Mesothelial cell of epicardium (in vitro differentiated cells): Measurements from ENCODE around the gene TAOK2. TPM values are rescaled to one million over a fixed set of nuclear protein-coding genes. Genes with fewer than 3 reads are reported as not detected.

Experiments used
- DNase-seq, 2 experiments: peaks; one replicate each; pipeline ENCODE4 v3.0.0; 2021; ENCODE audit warnings: low spot score in 2 of 2; ENCODE audit not compliant: unreplicated experiment in 2 of 2
- H3K27ac Mint-ChIP-seq: 2 replicates; pipeline ENCODE4 v1.8.0; 2021; ENCODE audit warnings: mixed read lengths
- H3K27me3 Mint-ChIP-seq: 2 replicates; pipeline ENCODE4 v1.8.0; 2021; ENCODE audit warnings: low read depth, mixed read lengths
- H3K36me3 Mint-ChIP-seq: 2 replicates; pipeline ENCODE4 v1.8.0; 2021; ENCODE audit warnings: mixed read lengths
- H3K4me1 Mint-ChIP-seq: 2 replicates; pipeline ENCODE4 v1.8.0; 2021; ENCODE audit warnings: mixed read lengths
- H3K4me3 Mint-ChIP-seq: 2 replicates; pipeline ENCODE4 v1.8.0; 2021; ENCODE audit warnings: mild to moderate bottlenecking, moderate library complexity, mixed read lengths
- H3K9me3 Mint-ChIP-seq: 2 replicates; pipeline ENCODE4 v1.8.0; 2021; ENCODE audit warnings: mixed read lengths
- CTCF ChIP-seq: fragments of 200-600 bp; sonication (generic); IDR thresholded peaks from one replicate; pipeline ENCODE4 v1.5.0; 2021; ENCODE audit warnings: antibody characterized with exemption; ENCODE audit not compliant: unreplicated experiment
- total RNA-seq: library from RNA; stranded (reverse); gene quantifications from 3 replicates; pipeline ENCODE4 v1.2.1, GENCODE V29; 2021

The TAOK2 gene
- total RNA-seq, 1 donor from 2014 or later: 51.3 TPM

DNA sequence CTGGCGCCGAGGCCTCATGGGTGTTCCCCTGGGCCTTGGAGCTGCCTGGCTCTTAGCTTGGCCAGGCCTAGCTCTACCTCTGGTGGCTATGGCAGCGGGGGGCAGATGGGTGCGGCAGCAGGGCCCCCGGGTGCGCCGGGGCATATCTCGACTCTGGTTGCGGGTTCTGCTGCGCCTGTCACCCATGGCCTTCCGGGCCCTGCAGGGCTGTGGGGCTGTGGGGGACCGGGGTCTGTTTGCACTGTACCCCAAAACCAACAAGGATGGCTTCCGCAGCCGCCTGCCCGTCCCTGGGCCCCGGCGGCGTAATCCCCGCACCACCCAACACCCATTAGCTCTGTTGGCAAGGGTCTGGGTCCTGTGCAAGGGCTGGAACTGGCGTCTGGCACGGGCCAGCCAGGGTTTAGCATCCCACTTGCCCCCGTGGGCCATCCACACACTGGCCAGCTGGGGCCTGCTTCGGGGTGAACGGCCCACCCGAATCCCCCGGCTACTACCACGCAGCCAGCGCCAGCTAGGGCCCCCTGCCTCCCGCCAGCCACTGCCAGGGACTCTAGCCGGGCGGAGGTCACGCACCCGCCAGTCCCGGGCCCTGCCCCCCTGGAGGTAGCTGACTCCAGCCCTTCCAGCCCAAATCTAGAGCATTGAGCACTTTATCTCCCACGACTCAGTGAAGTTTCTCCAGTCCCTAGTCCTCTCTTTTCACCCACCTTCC, 13.9 kb downstream of the TAOK2 start:
- peaks cover 39% of the 10 kb centered on the region for H3K36me3 Mint-ChIP-seq
- no peaks in the 10 kb centered on the region for H3K27me3 Mint-ChIP-seq
- H3K9me3 Mint-ChIP-seq: no peaks in the 10 kb centered on the region
- TF ChIP-seq CTCF: no peak
- no peak overlapping the region for H3K4me3 Mint-ChIP-seq
- no peak for DNase-seq
- no peak overlapping the region for H3K27ac Mint-ChIP-seq
- H3K4me1 Mint-ChIP-seq: no peaks in the 10 kb centered on the region

DNA sequence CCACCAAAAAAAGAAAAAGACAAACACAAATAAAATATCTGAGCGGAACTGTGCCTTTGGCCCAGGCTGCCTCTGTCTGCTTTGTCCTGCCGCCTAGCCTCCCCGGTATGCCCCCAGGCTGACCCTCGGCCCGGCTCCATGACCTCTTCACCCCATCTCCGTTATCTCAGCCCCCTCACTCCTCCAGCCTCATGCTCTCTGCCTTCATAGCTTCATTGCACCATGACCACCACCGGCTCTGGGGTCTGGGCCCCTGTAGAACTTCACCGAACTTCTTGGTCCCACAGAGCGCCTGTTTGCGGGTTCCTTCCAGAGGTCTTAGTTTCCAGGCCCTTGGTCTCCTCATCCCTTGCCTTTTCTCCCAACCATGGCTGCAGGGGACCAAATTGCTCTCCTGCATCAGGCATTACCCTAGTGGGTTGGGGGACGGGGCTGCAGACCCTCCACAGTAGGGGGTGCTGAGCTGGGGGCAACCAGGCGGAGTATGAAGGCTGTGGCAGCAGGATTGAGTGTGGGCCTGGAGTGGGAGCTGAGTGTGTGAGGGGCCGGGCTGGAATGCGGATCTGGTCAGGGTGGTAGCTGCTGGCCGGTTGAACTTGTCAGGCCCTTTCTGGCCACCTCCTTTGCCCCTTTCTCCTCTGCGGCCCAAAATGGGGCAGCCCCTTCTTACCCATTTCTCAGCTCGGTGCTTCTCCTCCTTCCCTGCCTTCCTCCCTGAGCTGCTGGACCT, 14.8 kb downstream of the TAOK2 start:
- TF ChIP-seq CTCF: no peak
- no peaks in the 10 kb centered on the region for H3K9me3 Mint-ChIP-seq
- peaks cover 33% of the 10 kb centered on the region for H3K36me3 Mint-ChIP-seq
- no peak for DNase-seq
- H3K27ac Mint-ChIP-seq: no peak overlapping the region
- H3K4me3 Mint-ChIP-seq: no peak overlapping the region
- H3K4me1 Mint-ChIP-seq: no peaks in the 10 kb centered on the region
- H3K27me3 Mint-ChIP-seq: no peaks in the 10 kb centered on the region

DNA sequence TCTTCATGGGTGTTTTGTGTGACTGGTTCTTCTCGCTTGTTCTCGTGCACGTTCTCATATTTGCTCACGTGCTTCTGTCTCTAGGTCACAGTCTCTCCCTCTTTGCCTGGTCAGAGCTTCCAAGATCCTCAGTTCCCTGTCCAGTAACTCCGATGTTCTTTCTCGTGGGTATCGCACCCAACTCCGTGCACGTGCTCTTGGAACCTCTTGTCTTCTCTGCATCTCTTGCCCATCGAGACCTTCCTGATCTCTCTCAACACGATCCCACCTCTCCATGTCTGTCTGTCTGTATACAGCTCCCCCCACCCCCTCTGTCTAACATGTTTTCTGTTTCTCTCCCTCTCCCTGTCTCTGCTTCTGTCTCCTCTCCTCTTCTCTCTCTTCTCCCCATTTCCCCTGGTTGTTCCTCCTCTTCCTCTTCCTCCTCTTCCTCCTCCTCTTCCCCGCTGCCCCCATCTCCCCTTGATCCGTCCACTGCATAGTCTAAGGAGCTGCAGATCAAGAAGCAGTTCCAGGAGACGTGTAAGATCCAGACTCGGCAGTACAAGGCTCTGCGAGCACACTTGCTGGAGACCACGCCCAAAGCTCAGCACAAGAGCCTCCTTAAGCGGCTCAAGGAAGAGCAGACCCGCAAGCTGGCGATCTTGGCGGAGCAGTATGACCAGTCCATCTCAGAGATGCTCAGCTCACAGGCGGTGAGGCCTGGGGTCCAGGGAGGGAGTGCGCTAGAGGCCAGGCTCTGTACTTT, 15.6 kb downstream of the TAOK2 start:
- H3K36me3 Mint-ChIP-seq: peaks cover 26% of the 10 kb centered on the region
- H3K27ac Mint-ChIP-seq: no peak overlapping the region
- H3K4me3 Mint-ChIP-seq: no peak overlapping the region
- H3K9me3 Mint-ChIP-seq: no peaks in the 10 kb centered on the region
- no peak for TF ChIP-seq CTCF
- H3K27me3 Mint-ChIP-seq: no peaks in the 10 kb centered on the region
- H3K4me1 Mint-ChIP-seq: peaks cover 2% of the 10 kb centered on the region
- no peak for DNase-seq

DNA sequence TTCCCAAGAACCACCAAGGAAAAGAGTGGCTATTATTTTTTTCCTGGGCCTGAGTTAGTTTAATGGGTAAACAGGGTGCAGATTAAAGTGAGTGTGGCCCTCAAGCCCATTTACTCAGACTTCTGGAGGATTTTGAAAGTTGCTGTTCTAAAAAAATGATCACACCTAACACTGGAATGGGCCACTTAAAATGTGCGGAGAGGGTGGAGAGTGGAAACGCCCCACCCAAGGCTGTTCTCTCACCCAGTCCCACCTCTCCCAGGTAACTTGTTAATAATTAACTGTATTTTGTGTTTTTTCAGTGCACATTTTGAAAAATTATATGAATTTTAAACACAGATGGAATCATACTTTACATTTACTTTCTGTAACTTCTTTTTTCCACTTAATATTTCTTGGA, 16.4 kb downstream of the TAOK2 start:
- no peaks in the 10 kb centered on the region for H3K27me3 Mint-ChIP-seq
- no peak for DNase-seq
- H3K4me1 Mint-ChIP-seq: peaks cover 9% of the 10 kb centered on the region
- H3K4me3 Mint-ChIP-seq: no peak overlapping the region
- no peaks in the 10 kb centered on the region for H3K9me3 Mint-ChIP-seq
- peaks cover 24% of the 10 kb centered on the region for H3K36me3 Mint-ChIP-seq
- TF ChIP-seq CTCF: no peak
- H3K27ac Mint-ChIP-seq: no peak overlapping the region

GRCh38 chr16:29990883-29991570, 17.4 kb downstream of the TAOK2 start:
- Mint-ChIP-seq H3K4me1 (peaks cover 11% of the 10 kb centered on the region), H3K27me3 (no peaks in the 10 kb centered on the region), H3K4me3 (no peak overlapping the region), H3K27ac (no peak overlapping the region), H3K9me3 (no peaks in the 10 kb centered on the region), H3K36me3 (peaks cover 18% of the 10 kb centered on the region)
- DNase-seq: no peak
- TF ChIP-seq CTCF: no peak
